Lung (tissue), 12 donors: Measurements from ENCODE around the gene PCDH1. TPM values are rescaled to one million over a fixed set of nuclear protein-coding genes. Genes with fewer than 3 reads are reported as not detected.

Experiments used
- ATAC-seq: fragments of 200-7000 bp; cut with Tn5 transposase; one replicate; pipeline ENCODE4 v1.9.1; 2020; ENCODE audit warnings: moderate number of reproducible peaks; ENCODE audit not compliant: insufficient read depth, low FRiP score
- DNase-seq, 3 donors: peaks; one replicate each; pipeline ENCODE4 v3.0.0-alpha.2; 2013 to 2017
- H3K27ac ChIP-seq, 2 donors: one replicate each; pipeline ENCODE4 v1.5.1; 2013; ENCODE audit warnings: mild to moderate bottlenecking in 2 of 2, moderate library complexity in 2 of 2, control low read depth in 1 of 2, inconsistent platforms in 1 of 2, low read depth in 1 of 2, low read length in 1 of 2
- H3K27me3 ChIP-seq, 3 donors: one replicate each; pipeline ENCODE4 v1.5.1; 2013; ENCODE audit warnings: low read length in 2 of 3; ENCODE audit not compliant: control insufficient read depth in 3 of 3, insufficient read depth in 3 of 3
- H3K36me3 ChIP-seq, 4 donors: one replicate each; pipeline ENCODE4 v1.5.1; 2013; ENCODE audit warnings: low read length in 4 of 4, mild to moderate bottlenecking in 1 of 4, moderate library complexity in 1 of 4; ENCODE audit not compliant: control insufficient read depth in 4 of 4, insufficient read depth in 4 of 4
- H3K4me1 ChIP-seq, 5 donors: one replicate each; pipeline ENCODE4 v1.5.1; 2013; ENCODE audit warnings: low read length in 5 of 5, mild to moderate bottlenecking in 2 of 5, moderate library complexity in 1 of 5; ENCODE audit not compliant: control insufficient read depth in 5 of 5, insufficient read depth in 5 of 5
- H3K4me3 ChIP-seq: one replicate; pipeline ENCODE4 v1.5.1; 2013; ENCODE audit warnings: mild to moderate bottlenecking, control low read depth, moderate library complexity
- H3K9ac ChIP-seq, 2 donors: one replicate each; pipeline ENCODE4 v1.5.1; 2013; ENCODE audit warnings: low read length in 2 of 2, control low read depth in 1 of 2; ENCODE audit not compliant: insufficient read depth in 1 of 2
- H3K9me3 ChIP-seq, 4 donors: one replicate each; pipeline ENCODE4 v1.5.1; 2013; ENCODE audit warnings: low read length in 3 of 4, mild to moderate bottlenecking in 1 of 4, moderate library complexity in 1 of 4; ENCODE audit not compliant: control insufficient read depth in 4 of 4, insufficient read depth in 3 of 4
- CTCF ChIP-seq: IDR thresholded peaks from 2 replicates; pipeline ENCODE4 v1.5.1; 2012; ENCODE audit warnings: mild to moderate bottlenecking; ENCODE audit errors: control extremely low read depth, extremely low read depth
- WGBS, 2 donors: extraction: QIAGEN DNeasy Blood & Tissue Kit; methylation state at CpG; one replicate each; pipeline ENCODE4 v1.1.7; 2013; 5-methylcytosine and 5-hydroxymethylcytosine counted together
- polyA plus RNA-seq, 2 donors: library from polyadenylated mRNA; stranded (reverse); fragments of 200-250 nt; gene quantifications; one replicate each; pipeline ENCODE4 v1.2.1, GENCODE V29; 2013
- total RNA-seq, 2 donors: library from RNA; depleted of rRNA in 1 of 2; stranded (reverse); fragments of >200 nt in 1 of 2; gene quantifications; one replicate each; pipeline ENCODE4 v1.2.1, GENCODE V29; 2014 to 2021
- donor health status: control.
- donor health status: control.
- donor health status: Bipolar disorder and iron deficiency.
- donor health status: healthy.
- donor health status: DM: yes; HTN: yes; CAD: no.

Gene PCDH1
- total and polyA plus RNA-seq, 4 donors: 18.2 to 70.2 (median 44.4) TPM

- peak overlapping the region in 1 of 2 donors; percentile 68 for H3K27ac ChIP-seq
- H3K4me1 ChIP-seq: peaks cover 0 to 17% (median 8%) of the 10 kb centered on the region in 5 donors
- H3K4me3 ChIP-seq: no peak overlapping the region
- ATAC-seq (no peak), DNase-seq (peak; percentile 66 to 77 (median 73))
- H3K9ac ChIP-seq: no peak overlapping the region
- H3K27me3 ChIP-seq: no peaks in the 10 kb centered on the region
- no peak for TF ChIP-seq CTCF
- WGBS, 2 donors: 46 to 52% methylated on average over 8 of the region's 8 CpGs
- peaks cover 0 to 24% (median 0%) of the 10 kb centered on the region in 4 donors for H3K36me3 ChIP-seq
- H3K9me3 ChIP-seq: no peaks in the 10 kb centered on the region
Observed at GRCh38 chr5:141855265-141856036, 22.8 kb downstream of the PCDH1 start.

- H3K27ac ChIP-seq: no peak overlapping the region
- no peak overlapping the region for H3K9ac ChIP-seq
- H3K4me1 ChIP-seq: peaks cover 0 to 17% (median 9%) of the 10 kb centered on the region in 5 donors
- WGBS, 2 donors: 83 to 86% methylated on average over 33 of the region's 33 CpGs
- H3K36me3 ChIP-seq: peaks cover 0 to 24% (median 0%) of the 10 kb centered on the region in 4 donors
- H3K9me3 ChIP-seq: no peaks in the 10 kb centered on the region
- TF ChIP-seq CTCF: no peak
- H3K27me3 ChIP-seq: no peaks in the 10 kb centered on the region
- no peak for DNase-seq
- H3K4me3 ChIP-seq: no peak overlapping the region
- ATAC-seq: no peak
Observed at GRCh38 chr5:141853895-141854626, 24.1 kb downstream of the PCDH1 start.

- ATAC-seq: no peak
Observed at GRCh38 chr5:141852448-141852847, 25.8 kb downstream of the PCDH1 start.

More at GRCh38 chr5:141852448-141852847, 25.8 kb downstream of the PCDH1 start:
- Histone ChIP-seq H3K4me3 (no peak overlapping the region), H3K36me3 (peaks cover 0 to 24% (median 0%) of the 10 kb centered on the region in 4 donors), H3K4me1 (peaks cover 0 to 28% (median 17%) of the 10 kb centered on the region in 5 donors), H3K27me3 (no peaks in the 10 kb centered on the region), H3K9ac (no peak overlapping the region), H3K9me3 (no peaks in the 10 kb centered on the region), H3K27ac (peak overlapping the region in 1 of 2 donors; percentile 18)
- 68 to 83% methylated on average over 3 of the region's 3 CpGs for WGBS, 2 donors
- TF ChIP-seq CTCF: no peak
- DNase-seq: no peak
